Measurements from ENCODE around the gene KRT79.
A peak's percentile ranks its signal among the peaks of the same experiment; 100 is the strongest.
"Not testable (repeated sequence)": the region's sequence is repeated elsewhere in the genome, so short reads cannot be mapped to it uniquely, and the experiment has no call there.

The KRT79 gene

DNA sequence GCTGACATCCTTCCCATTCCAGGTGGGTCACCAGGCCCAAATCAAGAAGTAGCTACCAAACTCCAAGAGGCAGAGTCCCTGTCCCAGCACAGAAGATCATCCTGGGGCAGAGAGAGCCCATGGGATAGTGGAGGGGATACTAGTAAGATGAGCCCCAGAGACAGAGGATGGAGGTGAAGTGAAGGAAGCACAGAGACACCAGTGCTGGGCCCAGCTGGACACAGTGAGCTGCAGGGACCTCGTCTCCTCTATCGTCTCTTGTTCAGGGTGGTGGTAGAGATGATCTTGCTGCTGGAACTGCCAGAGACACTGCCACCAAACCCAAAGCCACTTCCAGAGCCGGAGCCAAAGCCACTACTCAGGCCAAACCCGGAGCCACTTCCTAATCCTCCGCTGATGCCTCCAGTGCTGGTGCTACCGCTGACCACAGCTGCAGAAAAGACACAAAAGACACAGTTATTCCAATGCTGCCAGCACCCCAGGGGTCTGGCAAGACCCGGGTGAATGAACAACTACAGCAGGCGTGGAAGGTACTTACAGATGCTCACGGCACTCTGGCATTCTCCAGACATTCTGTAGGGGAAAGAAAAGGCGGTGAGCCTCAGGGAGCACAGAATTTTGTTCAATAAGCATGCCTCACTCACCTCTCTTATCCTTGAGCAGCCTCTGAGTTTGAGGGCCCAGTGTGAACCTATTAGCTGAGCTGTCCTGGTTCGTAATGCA lies 27.1 kb downstream of the KRT79 start:
- no peak for DNase-seq (ENCODE audit: low spot score)

DNA sequence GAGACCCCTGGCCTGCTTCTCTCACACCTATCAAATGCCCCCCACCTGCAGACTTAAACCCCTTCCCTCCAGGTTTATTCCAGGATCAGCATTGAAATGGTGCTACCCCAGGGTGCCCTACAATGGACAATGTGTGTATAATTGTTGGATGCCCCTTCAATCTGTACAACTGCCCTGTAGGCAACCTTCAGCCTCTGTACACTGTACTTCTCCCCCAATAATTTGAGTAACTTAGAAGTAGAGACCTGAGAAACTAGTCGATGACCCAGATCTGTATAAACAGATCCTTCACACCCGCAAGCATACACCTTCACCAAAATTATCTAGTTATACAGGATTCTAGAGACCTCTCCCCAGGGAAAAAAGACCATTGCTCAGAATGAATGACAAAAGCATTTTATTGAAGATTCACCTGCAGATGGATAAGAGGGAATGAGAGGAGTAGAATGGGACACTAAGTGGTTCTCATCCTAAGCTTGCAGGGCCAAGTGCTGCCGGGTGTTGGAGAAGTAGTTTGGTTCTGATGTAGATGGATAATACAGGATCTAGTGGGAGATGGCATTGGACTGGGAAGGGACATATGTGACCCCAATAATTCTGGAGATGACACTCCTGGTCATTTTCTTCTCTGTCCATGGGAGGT lies 27.8 kb downstream of the KRT79 start:
- no peak for DNase-seq (ENCODE audit: low spot score)

GRCh38 chr12:52805739-52806138 lies 28.4 kb downstream of the KRT79 start:
- DNase-seq (ENCODE audit: low spot score) = no peak

DNA sequence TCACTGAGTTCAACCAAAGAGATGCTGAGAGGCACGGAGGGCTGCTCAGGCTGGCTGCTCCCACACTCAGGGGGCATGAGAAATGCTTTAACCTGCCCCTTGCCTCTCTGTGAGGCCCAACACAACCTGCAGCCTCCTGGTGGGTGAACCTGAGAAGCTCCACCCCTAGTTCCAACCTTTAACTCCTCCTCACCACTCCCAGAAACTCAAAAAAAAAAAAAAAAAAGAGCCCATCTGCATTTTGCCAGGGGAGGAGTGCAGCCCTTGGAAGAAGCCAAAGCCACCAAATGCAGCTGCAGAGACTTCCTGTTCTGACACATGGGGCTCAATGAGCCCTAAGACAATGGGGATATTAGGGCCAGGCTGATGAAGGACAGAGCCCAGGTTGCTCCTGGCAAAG lies 29.1 kb downstream of the KRT79 start:
- DNase-seq (ENCODE audit: low spot score) = no peak

GRCh38 chr12:52802442-52802841 lies 31.7 kb downstream of the KRT79 start:
- no peak for DNase-seq (ENCODE audit: low spot score)

DNA sequence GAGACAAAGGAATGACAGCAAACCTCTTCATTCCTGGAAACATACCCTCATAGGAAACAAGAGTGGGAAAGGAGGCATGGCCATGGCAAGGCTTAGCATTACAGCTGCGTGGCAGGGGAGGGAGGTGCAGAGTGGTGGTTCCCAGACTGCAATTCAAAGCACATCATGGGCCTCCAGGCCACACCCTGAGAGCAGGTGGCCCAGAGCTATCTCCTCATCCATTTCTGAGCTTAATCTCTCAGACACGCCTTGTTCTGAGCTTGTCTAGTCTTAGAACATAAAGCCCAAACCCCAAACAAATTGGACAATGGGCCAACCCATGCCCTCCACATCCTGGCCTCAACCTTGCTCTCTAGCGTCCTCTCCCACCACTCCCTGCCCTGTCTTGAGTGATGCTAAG lies 32.3 kb downstream of the KRT79 start:
- DNase-seq (ENCODE audit: low spot score) = no peak

GRCh38 chr12:52800259-52800917 lies 33.7 kb downstream of the KRT79 start:
- DNase-seq (ENCODE audit: low spot score) = no peak

DNA sequence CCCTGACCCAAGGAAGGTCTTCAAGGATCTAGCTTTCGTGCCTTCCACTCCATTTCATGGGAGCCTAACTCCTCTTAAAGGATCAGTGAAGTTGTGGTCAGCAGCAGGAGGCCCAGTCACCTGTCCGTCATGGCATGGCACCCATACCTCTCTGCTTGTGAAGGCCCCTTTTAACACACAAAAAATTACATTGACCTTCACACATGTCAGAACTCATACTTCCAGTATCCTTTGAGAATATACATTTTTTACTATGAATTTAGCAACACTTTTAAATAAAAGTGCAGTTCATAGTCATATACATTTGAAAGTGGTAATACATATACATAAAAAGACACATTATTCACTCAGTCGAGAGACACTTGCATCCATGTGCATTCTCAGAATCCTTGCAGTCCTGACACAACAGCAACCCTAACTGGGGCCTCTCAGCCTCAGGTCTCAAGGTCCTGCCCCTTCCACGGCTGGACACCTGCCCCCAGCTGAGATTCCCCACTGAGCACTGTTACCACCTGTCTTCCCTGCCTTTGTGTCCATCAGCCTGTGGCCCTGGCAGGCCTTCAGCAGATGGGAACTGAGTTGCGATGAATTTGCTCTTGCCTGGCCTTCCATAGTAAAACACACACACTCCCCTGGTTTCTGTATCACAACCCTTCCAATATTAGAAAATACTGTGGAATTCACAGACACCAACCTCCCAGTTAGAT lies 34.5 kb downstream of the KRT79 start:
- no peak for DNase-seq (ENCODE audit: low spot score)

- peak; percentile 25 for DNase-seq (ENCODE audit: low spot score)
Observed at GRCh38 chr12:52798671-52799504, 35.2 kb downstream of the KRT79 start.

- peak; percentile 69 for DNase-seq (ENCODE audit: low spot score)
Observed at GRCh38 chr12:52798003-52798670, 36.0 kb downstream of the KRT79 start.

DNA sequence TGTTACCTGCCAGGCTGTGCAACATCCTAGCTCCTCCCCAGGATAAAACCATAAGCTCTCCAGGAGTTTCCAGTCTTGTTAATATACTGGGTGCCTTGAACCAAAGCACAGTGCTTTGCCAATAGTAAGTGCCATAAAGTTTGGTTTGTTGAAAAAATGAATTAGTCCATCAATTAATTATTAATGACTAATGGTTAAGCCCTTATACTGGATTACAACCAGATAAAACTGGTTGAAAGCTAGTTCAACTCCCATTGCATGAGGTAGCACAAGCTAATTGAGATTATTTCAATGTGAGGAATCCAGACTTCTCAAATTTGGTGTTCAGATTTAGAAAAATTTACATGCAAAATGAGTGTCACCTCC lies 36.6 kb downstream of the KRT79 start:
- DNase-seq (ENCODE audit: low spot score) = no peak

- DNase-seq (ENCODE audit: low spot score) = peak; percentile 79
Observed at GRCh38 chr12:52796839-52797528, 37.1 kb downstream of the KRT79 start.

DNA sequence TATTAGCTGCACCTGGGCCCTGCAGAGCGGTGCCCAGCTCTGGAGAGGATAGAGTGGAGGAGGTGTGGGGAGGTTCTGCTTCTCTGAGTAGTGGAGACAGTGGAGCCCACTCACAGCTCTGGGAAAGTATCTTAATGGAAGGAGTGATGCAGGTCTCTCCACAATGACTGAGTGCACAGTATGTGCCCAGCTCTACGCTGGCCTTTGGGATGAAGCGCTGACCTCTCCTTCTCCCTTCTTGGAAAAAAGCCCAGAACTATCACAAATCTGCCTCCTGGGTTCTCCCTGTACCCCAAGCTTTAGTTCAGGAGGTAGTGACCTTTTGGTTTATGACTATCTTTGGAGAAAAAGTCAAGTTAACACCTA lies 37.7 kb downstream of the KRT79 start:
- DNase-seq (ENCODE audit: low spot score) = peak; percentile 14

DNA sequence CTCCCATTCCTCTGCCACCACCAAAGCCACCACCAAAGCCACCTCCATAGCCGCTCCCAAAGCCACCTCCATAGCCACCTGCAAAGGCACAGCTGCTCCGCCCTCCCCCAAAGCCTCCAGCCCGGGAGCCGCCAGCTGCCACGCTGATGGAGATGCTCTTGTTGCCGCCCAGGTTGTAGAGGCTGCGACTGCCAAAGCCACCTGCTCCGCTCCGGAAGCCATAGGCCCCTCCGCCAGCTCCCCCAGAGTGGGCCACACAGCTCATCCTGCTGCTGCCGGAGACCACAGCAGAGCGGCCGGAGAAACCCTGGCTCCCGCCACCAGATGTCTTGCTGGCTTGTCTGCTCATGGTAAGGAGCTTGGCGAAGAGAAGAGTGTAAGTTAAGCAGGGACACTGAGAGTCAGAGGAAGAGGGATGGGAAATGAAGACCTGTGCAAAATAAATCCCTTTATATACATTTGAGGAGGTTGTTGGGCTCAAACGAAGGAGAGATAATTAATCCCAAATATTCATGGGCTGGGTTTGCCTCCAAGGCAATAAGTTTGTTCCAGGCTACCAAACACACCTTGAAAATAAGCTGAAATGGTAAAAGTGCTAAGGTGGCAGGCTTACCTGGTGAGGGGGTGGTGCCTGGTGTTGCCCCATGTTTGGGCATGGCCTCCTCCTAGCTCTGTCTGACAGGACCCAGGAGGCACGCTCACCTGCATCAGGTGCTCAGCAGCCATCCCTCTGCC lies 38.2 kb downstream of the KRT79 start, which contains the start of gene KRT3:
KRT3 (minus strand) TSS at position 424 of the 735 bp plus-strand sequence; CDS start at position 349, 75 bp downstream.
- no peak for DNase-seq (ENCODE audit: low spot score)

GRCh38 chr12:52795332-52795674 lies 38.8 kb downstream of the KRT79 start:
- DNase-seq (ENCODE audit: low spot score) = not testable (repeated sequence)

- no peak for DNase-seq (ENCODE audit: low spot score)
Observed at GRCh38 chr12:52794479-52795331, 39.4 kb downstream of the KRT79 start.

DNA sequence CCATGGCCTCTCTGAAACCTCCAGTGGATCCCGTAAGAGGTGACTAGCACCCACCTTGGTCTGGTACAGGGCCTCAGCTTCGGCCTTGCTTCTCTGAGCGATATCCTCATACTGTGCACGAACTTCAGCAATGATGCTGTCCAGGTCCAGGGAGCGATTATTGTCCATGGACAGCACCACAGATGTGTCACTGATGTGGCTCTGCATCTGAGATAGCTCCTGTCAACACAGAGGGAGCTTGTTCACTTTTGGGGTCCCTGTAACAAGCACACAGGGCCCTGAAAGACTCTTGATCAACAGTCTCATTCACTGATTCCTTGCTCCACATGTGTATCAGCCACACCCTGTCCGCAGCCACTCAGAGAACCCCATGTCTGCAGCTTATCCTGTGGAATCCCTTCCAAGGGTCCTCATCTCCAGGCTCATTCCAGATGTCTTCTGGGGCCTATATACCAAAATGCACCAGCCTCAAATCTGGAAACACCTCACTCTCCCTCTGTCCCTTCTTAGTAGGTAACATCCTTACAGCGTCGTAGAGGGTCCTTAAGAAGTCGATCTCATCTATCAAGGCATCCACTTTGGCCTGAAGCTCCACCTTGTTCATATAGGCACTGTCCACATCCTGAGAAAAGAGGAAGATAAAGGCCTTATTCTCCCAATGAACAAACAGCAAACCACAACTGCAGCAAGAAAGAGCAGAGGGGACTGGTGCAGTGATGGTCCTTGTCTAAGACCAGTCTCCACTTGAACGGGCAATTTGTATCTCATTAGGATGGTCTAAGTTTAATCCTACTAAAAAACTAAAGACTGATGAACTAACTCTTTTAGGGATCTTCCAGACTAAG lies 41.7 kb downstream of the KRT79 start:
- no peak for DNase-seq (ENCODE audit: low spot score)
